ENCODE data around the gene PCDHGB3.
"Not testable (repeated sequence)": the region's sequence is repeated elsewhere in the genome, so short reads cannot be mapped to it uniquely, and the experiment has no call there.

Gene PCDHGB3

DNA sequence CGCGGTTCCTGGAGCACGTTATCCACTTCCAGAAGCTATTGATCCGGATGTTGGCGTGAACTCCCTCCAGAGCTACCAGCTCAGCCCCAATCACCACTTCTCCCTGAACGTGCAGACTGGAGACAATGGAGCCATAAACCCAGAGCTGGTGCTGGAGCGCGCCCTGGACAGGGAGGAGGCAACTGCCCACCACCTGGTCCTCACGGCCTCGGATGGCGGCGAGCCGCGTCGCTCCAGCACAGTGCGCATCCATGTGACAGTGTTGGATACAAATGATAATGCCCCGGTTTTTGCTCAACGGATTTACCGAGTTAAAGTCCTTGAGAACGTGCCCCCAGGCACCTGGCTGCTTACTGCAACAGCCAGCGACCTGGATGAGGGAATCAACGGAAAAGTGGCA lies 33.3 kb downstream of the PCDHGB3 start:
- Histone ChIP-seq H3K4me3 (ENCODE audit: low read depth in 1 of 5, low read length in 5 of 5) (peak overlapping the region in 4 of 5 donors; percentile 54 to 66 (median 60)), H3K9me3 (ENCODE audit: control insufficient read depth in 5 of 5, low read length in 5 of 5) (peaks cover 36 to 72% (median 68%) of the 10 kb centered on the region in 5 donors), H3K27ac (ENCODE audit: low read depth, low read length) (no peak overlapping the region), H3K4me1 (ENCODE audit: control insufficient read depth in 5 of 5, insufficient read depth in 5 of 5, low read length in 5 of 5) (peaks cover 0 to 11% (median 10%) of the 10 kb centered on the region in 5 donors), H3K9ac (ENCODE audit: low read length in 5 of 5) (no peak overlapping the region), H3K27me3 (ENCODE audit: control insufficient read depth in 5 of 5, insufficient read depth in 4 of 5, low read length in 5 of 5) (peaks cover 0 to 7% (median 3%) of the 10 kb centered on the region in 5 donors), H3K36me3 (ENCODE audit: control insufficient read depth in 5 of 5, insufficient read depth in 5 of 5, low read length in 5 of 5) (no peaks in the 10 kb centered on the region)

DNA sequence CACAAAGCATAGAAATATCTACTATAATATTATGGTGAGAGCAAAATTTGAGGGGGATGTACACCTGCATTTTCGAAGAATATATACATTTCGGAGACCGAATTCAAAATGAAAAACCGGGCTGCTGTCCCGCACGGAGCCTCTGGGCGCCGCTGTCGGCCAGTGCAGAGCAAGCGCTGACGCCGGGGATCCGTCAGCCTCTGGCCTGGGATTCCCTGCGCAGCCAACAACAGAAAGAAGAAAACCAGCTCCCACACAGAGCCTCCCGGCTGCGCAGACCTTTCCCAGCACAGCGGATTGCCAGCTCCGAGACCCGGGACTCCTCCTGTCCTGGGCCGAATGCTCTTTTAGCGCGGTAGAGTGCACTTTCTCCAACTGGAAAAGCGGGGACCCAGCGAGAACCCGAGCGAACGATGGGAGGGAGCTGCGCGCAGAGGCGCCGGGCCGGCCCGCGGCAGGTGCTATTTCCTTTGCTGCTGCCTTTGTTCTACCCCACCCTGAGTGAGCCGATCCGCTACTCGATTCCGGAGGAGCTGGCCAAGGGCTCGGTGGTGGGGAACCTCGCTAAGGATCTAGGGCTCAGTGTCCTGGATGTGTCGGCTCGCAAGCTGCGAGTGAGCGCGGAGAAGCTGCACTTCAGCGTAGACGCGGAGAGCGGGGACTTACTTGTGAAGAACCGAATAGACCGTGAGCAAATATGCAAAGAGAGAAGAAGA lies 37.9 kb downstream of the PCDHGB3 start, which contains the start of gene PCDHGB6:
PCDHGB6 (plus strand) TSS at position 232 of the 716 bp plus-strand sequence; CDS start at position 414, 182 bp downstream.
- Histone ChIP-seq H3K27me3 (ENCODE audit: control insufficient read depth in 5 of 5, insufficient read depth in 4 of 5, low read length in 5 of 5) (peaks cover 0 to 10% (median 5%) of the 10 kb centered on the region in 5 donors), H3K4me1 (ENCODE audit: control insufficient read depth in 5 of 5, insufficient read depth in 5 of 5, low read length in 5 of 5) (peaks cover 0 to 18% (median 16%) of the 10 kb centered on the region in 5 donors), H3K4me3 (ENCODE audit: low read depth in 1 of 5, low read length in 5 of 5) (peak within 1 kb of the TSS; percentile 51 to 59 (median 53)), H3K9ac (ENCODE audit: low read length in 5 of 5) (peak within 1 kb of the TSS in 1 of 5 donors; percentile 41), H3K9me3 (ENCODE audit: control insufficient read depth in 5 of 5, low read length in 5 of 5) (peaks cover 43 to 72% (median 65%) of the 10 kb centered on the region in 5 donors)
- not testable (repeated sequence) for H3K27ac ChIP-seq (ENCODE audit: low read depth, low read length); H3K36me3 ChIP-seq (ENCODE audit: control insufficient read depth in 5 of 5, insufficient read depth in 5 of 5, low read length in 5 of 5)

DNA sequence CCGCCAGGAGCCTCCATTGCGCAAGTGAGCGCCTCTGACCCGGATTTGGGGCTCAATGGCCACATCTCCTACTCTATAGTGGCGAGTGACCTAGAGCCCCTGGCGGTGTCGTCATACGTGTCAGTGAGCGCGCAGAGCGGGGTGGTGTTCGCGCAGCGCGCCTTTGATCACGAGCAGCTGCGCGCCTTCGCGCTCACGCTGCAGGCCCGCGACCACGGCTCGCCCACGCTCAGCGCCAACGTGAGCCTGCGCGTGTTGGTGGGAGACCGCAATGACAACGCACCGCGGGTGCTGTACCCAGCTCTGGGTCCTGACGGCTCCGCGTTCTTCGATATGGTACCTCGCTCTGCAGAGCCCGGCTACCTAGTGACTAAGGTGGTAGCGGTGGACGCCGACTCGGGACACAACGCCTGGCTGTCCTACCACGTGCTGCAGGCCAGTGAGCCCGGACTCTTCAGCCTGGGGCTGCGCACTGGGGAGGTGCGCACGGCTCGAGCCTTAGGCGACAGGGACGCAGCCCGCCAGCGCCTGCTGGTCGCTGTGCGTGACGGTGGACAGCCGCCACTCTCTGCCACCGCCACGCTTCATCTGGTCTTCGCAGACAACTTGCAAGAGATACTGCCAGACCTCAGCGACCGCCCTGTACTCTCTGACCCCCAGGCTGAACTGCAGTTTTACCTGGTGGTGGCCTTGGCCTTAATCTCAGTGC lies 39.7 kb downstream of the PCDHGB3 start:
- H3K36me3 ChIP-seq (ENCODE audit: control insufficient read depth in 5 of 5, insufficient read depth in 5 of 5, low read length in 5 of 5): no peaks in the 10 kb centered on the region
- H3K4me1 ChIP-seq (ENCODE audit: control insufficient read depth in 5 of 5, insufficient read depth in 5 of 5, low read length in 5 of 5): peaks cover 0 to 24% (median 22%) of the 10 kb centered on the region in 5 donors
- H3K4me3 ChIP-seq (ENCODE audit: low read depth in 1 of 5, low read length in 5 of 5): peak overlapping the region; percentile 36 to 59 (median 51)
- H3K27me3 ChIP-seq (ENCODE audit: control insufficient read depth in 5 of 5, insufficient read depth in 4 of 5, low read length in 5 of 5): peaks cover 0 to 10% (median 5%) of the 10 kb centered on the region in 5 donors
- no peak overlapping the region for H3K9ac ChIP-seq (ENCODE audit: low read length in 5 of 5)
- H3K9me3 ChIP-seq (ENCODE audit: control insufficient read depth in 5 of 5, low read length in 5 of 5): peaks cover 43 to 71% (median 64%) of the 10 kb centered on the region in 5 donors
- no peak overlapping the region for H3K27ac ChIP-seq (ENCODE audit: low read depth, low read length)

DNA sequence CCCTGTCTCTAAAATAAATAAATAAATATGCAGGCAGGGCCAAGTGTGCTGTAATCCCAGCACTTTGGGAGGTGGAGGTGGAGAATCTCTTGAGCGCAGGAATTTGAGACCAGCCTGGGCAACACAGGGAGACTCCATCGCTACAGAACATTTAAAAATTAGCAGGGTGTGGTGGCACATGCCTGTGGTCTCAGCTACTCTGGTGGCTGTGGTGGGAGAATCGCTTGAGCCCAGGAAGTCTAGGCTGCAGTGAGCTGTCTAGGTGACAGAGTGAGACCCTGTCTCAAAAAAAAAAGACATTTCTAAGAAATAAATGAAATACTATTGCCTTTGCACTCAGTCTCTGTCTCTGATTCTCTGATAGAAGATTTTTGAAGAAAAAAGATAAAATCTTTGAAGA lies 41.5 kb downstream of the PCDHGB3 start:
- H3K36me3 ChIP-seq (ENCODE audit: control insufficient read depth in 5 of 5, insufficient read depth in 5 of 5, low read length in 5 of 5): no peaks in the 10 kb centered on the region
- no peak overlapping the region for H3K9ac ChIP-seq (ENCODE audit: low read length in 5 of 5)
- peaks cover 0 to 24% (median 22%) of the 10 kb centered on the region in 5 donors for H3K4me1 ChIP-seq (ENCODE audit: control insufficient read depth in 5 of 5, insufficient read depth in 5 of 5, low read length in 5 of 5)
- peak overlapping the region in 4 of 5 donors; percentile 5 to 36 (median 10) for H3K4me3 ChIP-seq (ENCODE audit: low read depth in 1 of 5, low read length in 5 of 5)
- H3K9me3 ChIP-seq (ENCODE audit: control insufficient read depth in 5 of 5, low read length in 5 of 5): peaks cover 38 to 66% (median 60%) of the 10 kb centered on the region in 5 donors
- peaks cover 0 to 10% (median 5%) of the 10 kb centered on the region in 5 donors for H3K27me3 ChIP-seq (ENCODE audit: control insufficient read depth in 5 of 5, insufficient read depth in 4 of 5, low read length in 5 of 5)
- H3K27ac ChIP-seq (ENCODE audit: low read depth, low read length): no peak overlapping the region

- Histone ChIP-seq H3K9ac (ENCODE audit: low read length in 5 of 5) (peak within 1 kb of the TSS in 3 of 5 donors; percentile 30 to 56 (median 32)), H3K27ac (ENCODE audit: low read depth, low read length) (no peak within 1 kb of the TSS), H3K27me3 (ENCODE audit: control insufficient read depth in 5 of 5, insufficient read depth in 4 of 5, low read length in 5 of 5) (peaks cover 0 to 10% (median 5%) of the 10 kb centered on the region in 5 donors), H3K4me3 (ENCODE audit: low read depth in 1 of 5, low read length in 5 of 5) (peak within 1 kb of the TSS; percentile 56 to 78 (median 68)), H3K36me3 (ENCODE audit: control insufficient read depth in 5 of 5, insufficient read depth in 5 of 5, low read length in 5 of 5) (no peaks in the 10 kb centered on the region), H3K9me3 (ENCODE audit: control insufficient read depth in 5 of 5, low read length in 5 of 5) (peaks cover 33 to 65% (median 52%) of the 10 kb centered on the region in 5 donors), H3K4me1 (ENCODE audit: control insufficient read depth in 5 of 5, insufficient read depth in 5 of 5, low read length in 5 of 5) (peaks cover 0 to 27% (median 25%) of the 10 kb centered on the region in 5 donors)
These were observed 43.0 kb downstream of the PCDHGB3 start, which contains the start of gene PCDHGA10 for GRCh38 chr5:141412854-141413539. TSS of gene PCDHGA10 (plus strand) at chr5:141412987. CDS start at chr5:141413176, 189 bp downstream.

GRCh38 chr5:141413540-141414069 lies 43.6 kb downstream of the PCDHGB3 start:
- Histone ChIP-seq H3K36me3 (ENCODE audit: control insufficient read depth in 5 of 5, insufficient read depth in 5 of 5, low read length in 5 of 5) (no peaks in the 10 kb centered on the region), H3K9me3 (ENCODE audit: control insufficient read depth in 5 of 5, low read length in 5 of 5) (peaks cover 36 to 65% (median 54%) of the 10 kb centered on the region in 5 donors), H3K27me3 (ENCODE audit: control insufficient read depth in 5 of 5, insufficient read depth in 4 of 5, low read length in 5 of 5) (peaks cover 0 to 10% (median 5%) of the 10 kb centered on the region in 5 donors), H3K9ac (ENCODE audit: low read length in 5 of 5) (peak overlapping the region in 1 of 5 donors; percentile 56), H3K4me3 (ENCODE audit: low read depth in 1 of 5, low read length in 5 of 5) (peak overlapping the region; percentile 56 to 76 (median 68)), H3K4me1 (ENCODE audit: control insufficient read depth in 5 of 5, insufficient read depth in 5 of 5, low read length in 5 of 5) (peaks cover 0 to 30% (median 23%) of the 10 kb centered on the region in 5 donors), H3K27ac (ENCODE audit: low read depth, low read length) (no peak overlapping the region)

- H3K27me3 ChIP-seq (ENCODE audit: control insufficient read depth in 5 of 5, insufficient read depth in 4 of 5, low read length in 5 of 5); H3K36me3 ChIP-seq (ENCODE audit: control insufficient read depth in 5 of 5, insufficient read depth in 5 of 5, low read length in 5 of 5); H3K27ac ChIP-seq (ENCODE audit: low read depth, low read length); H3K9ac ChIP-seq (ENCODE audit: low read length in 5 of 5): not testable (repeated sequence)
- Histone ChIP-seq H3K9me3 (ENCODE audit: control insufficient read depth in 5 of 5, low read length in 5 of 5) (peaks cover 42 to 65% (median 55%) of the 10 kb centered on the region in 5 donors), H3K4me1 (ENCODE audit: control insufficient read depth in 5 of 5, insufficient read depth in 5 of 5, low read length in 5 of 5) (peaks cover 0 to 34% (median 19%) of the 10 kb centered on the region in 5 donors), H3K4me3 (ENCODE audit: low read depth in 1 of 5, low read length in 5 of 5) (peak overlapping the region in 3 of 5 donors; percentile 20 to 63 (median 46))
These were observed 44.7 kb downstream of the PCDHGB3 start for GRCh38 chr5:141414548-141415274.

DNA sequence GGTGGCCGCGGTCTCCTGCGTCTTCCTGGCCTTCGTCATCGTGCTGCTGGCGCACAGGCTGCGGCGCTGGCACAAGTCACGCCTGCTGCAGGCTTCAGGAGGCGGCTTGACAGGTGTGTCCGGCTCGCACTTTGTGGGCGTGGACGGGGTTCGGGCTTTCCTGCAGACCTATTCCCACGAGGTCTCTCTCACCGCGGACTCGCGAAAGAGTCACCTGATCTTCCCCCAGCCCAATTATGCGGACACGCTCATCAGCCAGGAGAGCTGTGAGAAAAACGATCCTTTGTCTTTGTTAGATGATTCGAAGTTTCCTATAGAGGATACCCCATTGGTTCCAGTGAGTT lies 45.2 kb downstream of the PCDHGB3 start:
- Histone ChIP-seq H3K9me3 (ENCODE audit: control insufficient read depth in 5 of 5, low read length in 5 of 5) (peaks cover 41 to 64% (median 55%) of the 10 kb centered on the region in 5 donors), H3K4me1 (ENCODE audit: control insufficient read depth in 5 of 5, insufficient read depth in 5 of 5, low read length in 5 of 5) (peaks cover 0 to 29% (median 15%) of the 10 kb centered on the region in 5 donors), H3K4me3 (ENCODE audit: low read depth in 1 of 5, low read length in 5 of 5) (peak overlapping the region in 1 of 5 donors; percentile 12)
- not testable (repeated sequence) for H3K36me3 ChIP-seq (ENCODE audit: control insufficient read depth in 5 of 5, insufficient read depth in 5 of 5, low read length in 5 of 5); H3K27me3 ChIP-seq (ENCODE audit: control insufficient read depth in 5 of 5, insufficient read depth in 4 of 5, low read length in 5 of 5); H3K9ac ChIP-seq (ENCODE audit: low read length in 5 of 5); H3K27ac ChIP-seq (ENCODE audit: low read depth, low read length)
